ENCODE data around the gene SIX1. TPM values are rescaled to one million over a fixed set of nuclear protein-coding genes. Genes with fewer than 3 reads are reported as not detected.

Gene SIX1
- total RNA-seq, 1 donor = under 0.01 TPM

DNA sequence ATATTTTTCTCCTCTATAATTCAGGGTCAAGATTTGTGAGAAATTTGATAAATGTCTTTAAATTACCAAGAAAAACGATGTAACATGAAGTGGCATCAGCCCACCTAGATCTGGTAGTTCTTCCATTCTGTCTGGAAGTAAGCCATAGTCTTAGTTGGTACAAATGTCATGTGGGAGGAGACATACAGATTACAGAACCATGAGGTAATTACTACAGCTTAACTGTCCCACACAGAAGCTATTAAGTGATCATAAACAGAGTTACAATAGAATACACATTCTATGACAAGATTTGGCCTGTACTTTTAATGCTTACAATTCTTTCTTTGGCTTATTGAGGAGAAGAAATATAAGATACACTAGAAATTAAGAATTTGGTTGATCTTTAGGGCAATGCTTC, 13.7 kb upstream of the SIX1 start:
- no peak for DNase-seq (ENCODE audit: low read depth)
- TF ChIP-seq CTCF (IDR thresholded peaks at IDR 0.05; ENCODE audit: insufficient read depth, low read depth, low read length) = no peak

DNA sequence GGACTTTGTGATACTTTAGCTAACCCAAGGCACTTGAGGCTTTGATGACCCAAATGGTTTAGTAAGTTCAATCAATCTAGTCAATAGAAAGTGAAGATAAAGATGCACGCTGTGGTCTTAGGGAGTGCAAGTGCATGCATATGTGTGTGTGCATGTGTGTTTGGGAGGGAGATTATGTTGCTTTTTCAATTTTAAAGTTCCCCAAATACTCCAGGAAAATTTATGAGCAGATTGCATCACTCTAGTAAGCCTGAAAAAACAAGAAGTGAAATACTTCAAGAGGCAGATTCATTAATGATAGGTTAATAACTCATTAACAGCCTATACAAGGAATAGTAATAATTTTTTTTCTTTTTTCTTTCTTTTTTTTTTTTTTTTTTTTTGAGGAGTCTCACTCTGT, 12.4 kb upstream of the SIX1 start:
- TF ChIP-seq CTCF (IDR thresholded peaks at IDR 0.05; ENCODE audit: insufficient read depth, low read depth, low read length) = no peak
- no peak for DNase-seq (ENCODE audit: low read depth)
- H3K4me3 ChIP-seq (ENCODE audit: low read depth, low read length) = no peak overlapping the region

More for the DNA sequence above, 13.7 kb upstream of the SIX1 start:
- no peak overlapping the region for H3K4me3 ChIP-seq (ENCODE audit: low read depth, low read length)

DNA sequence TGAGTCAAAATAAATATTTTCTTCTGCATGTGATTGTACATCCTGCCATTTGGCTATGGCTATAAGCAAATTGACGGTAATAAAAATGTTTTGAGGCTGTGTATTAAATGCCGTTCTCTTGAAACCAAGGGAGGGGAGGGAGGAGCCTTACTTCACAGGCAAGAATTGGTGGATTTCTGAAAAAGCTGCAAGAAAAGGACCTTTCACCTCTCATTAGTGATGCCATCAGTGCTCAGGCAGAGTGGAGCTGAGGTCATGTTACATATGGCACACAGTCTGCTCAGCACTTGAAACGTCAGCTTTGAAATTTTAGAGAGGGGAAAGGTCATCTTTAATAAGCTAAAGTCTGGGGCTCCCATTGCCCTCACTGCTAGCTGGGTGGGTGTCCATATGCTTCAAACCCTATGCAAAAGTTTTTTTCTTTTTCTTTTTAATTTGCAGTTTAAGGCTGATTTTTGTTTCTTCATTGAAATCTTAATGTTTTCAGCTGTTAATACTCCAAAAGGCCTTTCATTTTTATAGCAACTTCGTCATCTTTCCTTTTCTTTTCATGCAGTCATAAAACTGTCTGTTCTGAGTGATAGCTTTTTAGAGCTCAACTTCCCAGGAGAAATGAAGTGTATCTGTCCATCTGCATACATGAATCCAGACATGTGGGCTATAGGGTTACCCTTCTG, 9.8 kb upstream of the SIX1 start:
- no peak for TF ChIP-seq CTCF (IDR thresholded peaks at IDR 0.05; ENCODE audit: insufficient read depth, low read depth, low read length)
- H3K4me3 ChIP-seq (ENCODE audit: low read depth, low read length) = no peak overlapping the region
- DNase-seq (ENCODE audit: low read depth) = no peak

- no peak for DNase-seq (ENCODE audit: low read depth)
- peak overlapping the region; percentile 78 for H3K4me3 ChIP-seq (ENCODE audit: low read depth, low read length)
- TF ChIP-seq CTCF (IDR thresholded peaks at IDR 0.05; ENCODE audit: insufficient read depth, low read depth, low read length) = no peak
These were observed 9.0 kb upstream of the SIX1 start for GRCh38 chr14:60658211-60658690.

DNA sequence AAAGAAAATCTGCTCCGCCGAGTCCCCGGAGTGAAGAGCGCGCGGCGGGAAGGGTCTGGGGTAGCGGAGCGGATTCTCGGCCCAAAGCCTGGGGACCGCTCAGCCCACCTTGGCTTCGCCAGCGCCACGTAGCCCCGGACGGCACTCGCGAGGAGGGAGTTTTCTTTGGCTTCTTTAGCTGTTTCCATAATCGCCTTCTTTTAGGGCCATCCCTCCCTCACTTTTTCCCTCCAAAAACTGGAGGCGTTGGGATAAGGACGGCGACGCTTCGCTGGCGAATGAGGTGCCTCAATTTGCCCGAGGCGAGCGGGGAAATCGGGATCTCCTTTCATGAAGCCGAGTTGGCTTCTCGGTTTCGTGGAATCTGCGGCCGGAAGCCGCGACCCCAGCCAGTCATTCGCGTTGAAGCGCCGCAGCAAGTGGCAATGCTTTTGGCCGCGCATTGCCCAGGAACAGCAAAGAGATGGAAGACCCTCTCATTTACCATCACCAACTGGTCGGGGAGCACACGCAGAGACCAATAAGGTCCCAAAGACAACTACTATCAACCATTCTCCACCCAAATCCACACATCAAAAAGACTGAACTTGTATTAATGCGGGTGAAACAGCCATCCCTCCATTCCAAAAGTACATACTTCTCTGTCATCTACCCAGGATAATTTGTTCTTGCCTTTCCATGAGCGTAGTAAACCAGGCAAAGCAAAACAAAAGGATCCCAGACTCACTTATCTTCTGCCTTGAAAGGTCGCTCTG, 8.4 kb upstream of the SIX1 start:
- no peak for DNase-seq (ENCODE audit: low read depth)
- no peak for TF ChIP-seq CTCF (IDR thresholded peaks at IDR 0.05; ENCODE audit: insufficient read depth, low read depth, low read length)
- peak overlapping the region; percentile 78 for H3K4me3 ChIP-seq (ENCODE audit: low read depth, low read length)

GRCh38 chr14:60656686-60657455, 7.6 kb upstream of the SIX1 start:
- peak; percentile 72 for DNase-seq (ENCODE audit: low read depth)
- peak overlapping the region; percentile 78 for H3K4me3 ChIP-seq (ENCODE audit: low read depth, low read length)
- peak; percentile 55 for TF ChIP-seq CTCF (IDR thresholded peaks at IDR 0.05; ENCODE audit: insufficient read depth, low read depth, low read length)

All from fibroblast of villous mesenchyme (primary cell).